CD4-positive, alpha-beta T cell (primary cell): Measurements from ENCODE around the gene HERC3. TPM values are rescaled to one million over a fixed set of nuclear protein-coding genes. Genes with fewer than 3 reads are reported as not detected.

Source experiments
- ATAC-seq: fragments of 200-7000 bp; cut with Tn5 transposase; one replicate; pipeline ENCODE4 v1.10.0; 2022; ENCODE audit warnings: mild to moderate bottlenecking; ENCODE audit not compliant: poor library complexity
- CTCF ChIA-PET: fragments of 350-600 bp; sonication (Branson Sonifier 250); formaldehyde crosslinking; loops from one replicate; lab custom pipeline; 2021; ENCODE audit warnings: antibody characterized with exemption, inconsistent platforms; lab: Charles Lee
- POLR2A ChIA-PET: fragments of 350-600 bp; sonication (Branson Sonifier 250); formaldehyde crosslinking; loops from one replicate; lab custom pipeline; 2021; ENCODE audit warnings: antibody characterized with exemption, inconsistent platforms; lab: Charles Lee
- DNase-seq, 14 experiments: peaks; one replicate each; pipeline ENCODE4 v3.0.0-alpha.2; 2013 to 2020; ENCODE audit warnings: mixed read lengths in 2 of 14
- H3K27ac ChIP-seq, 2 donors: one replicate each; pipeline versions ENCODE4 v1.5.1 to v1.7.0; 2013; ENCODE audit warnings: low read length in 2 of 2, low read depth in 1 of 2, mild to moderate bottlenecking in 1 of 2
- H3K27me3 ChIP-seq, 2 experiments: 1 replicate in 1 of 2; 2 replicates in 1 of 2; pipeline versions ENCODE4 v1.6.1 to v1.7.0; 2013; ENCODE audit warnings: low read length in 2 of 2, control low read depth in 1 of 2, mild to moderate bottlenecking in 1 of 2, moderate library complexity in 1 of 2; ENCODE audit not compliant: insufficient read depth in 2 of 2, control insufficient read depth in 1 of 2
- H3K36me3 ChIP-seq: one replicate; pipeline ENCODE4 v1.6.1; 2013; ENCODE audit warnings: low read length, control low read depth; ENCODE audit not compliant: insufficient read depth
- H3K4me1 ChIP-seq: one replicate; pipeline ENCODE4 v1.6.1; 2013; ENCODE audit warnings: low read length, control low read depth; ENCODE audit not compliant: insufficient read depth
- H3K4me3 ChIP-seq: one replicate; pipeline ENCODE4 v1.5.1; 2013; ENCODE audit warnings: mild to moderate bottlenecking, low read length, moderate library complexity
- H3K9me3 ChIP-seq, 2 experiments: 1 replicate in 1 of 2; 2 replicates in 1 of 2; pipeline versions ENCODE4 v1.6.1 to v1.7.0; 2013; ENCODE audit warnings: low read length in 2 of 2, mild to moderate bottlenecking in 2 of 2, control low read depth in 1 of 2, moderate library complexity in 1 of 2; ENCODE audit not compliant: control insufficient read depth in 1 of 2, insufficient read depth in 1 of 2
- H3K27ac Mint-ChIP-seq: one replicate; pipeline ENCODE4 v1.8.0; 2020; ENCODE audit warnings: mixed read lengths
- H3K27me3 Mint-ChIP-seq: one replicate; pipeline ENCODE4 v1.8.0; 2021; ENCODE audit warnings: mixed read lengths
- H3K36me3 Mint-ChIP-seq: one replicate; pipeline ENCODE4 v1.8.0; 2021; ENCODE audit warnings: low read depth, mixed read lengths
- H3K4me1 Mint-ChIP-seq: one replicate; pipeline ENCODE4 v1.8.0; 2021; ENCODE audit warnings: low read depth, mixed read lengths
- H3K4me3 Mint-ChIP-seq: one replicate; pipeline ENCODE4 v1.8.0; 2020; ENCODE audit warnings: mild to moderate bottlenecking, mixed read lengths
- H3K9me3 Mint-ChIP-seq: one replicate; pipeline ENCODE4 v1.8.0; 2020; ENCODE audit warnings: mixed read lengths
- intact Hi-C, 2 experiments: fragments of 100-400 bp; cut with DNase I in 1 of 2; cut with micrococcal nuclease in 1 of 2; formaldehyde crosslinking; loops; one replicate each; pipeline versions ENCODE4 v1.15.1 to v1.9.0; 2023 to 2025; cut with DNase I, micrococcal nuclease
- total RNA-seq, 174 experiments: library from RNA in 2 of 174; stranded (reverse) in 2 of 174; gene quantifications; one replicate each; pipeline ENCODE4 v1.2.3 and lab custom pipeline; 2021 to 2026
- TF ChIP-seq, protein P1 (sequence below): fragments of 200-600 bp; IDR thresholded peaks from one replicate; pipeline ENCODE4 v1.8.0; 2022; ENCODE audit warnings: antibody characterized with exemption, mild to moderate bottlenecking

HERC3 gene
- total RNA-seq, 2 experiments from 2014 or later = 63.1 to 66.4 TPM

DNA sequence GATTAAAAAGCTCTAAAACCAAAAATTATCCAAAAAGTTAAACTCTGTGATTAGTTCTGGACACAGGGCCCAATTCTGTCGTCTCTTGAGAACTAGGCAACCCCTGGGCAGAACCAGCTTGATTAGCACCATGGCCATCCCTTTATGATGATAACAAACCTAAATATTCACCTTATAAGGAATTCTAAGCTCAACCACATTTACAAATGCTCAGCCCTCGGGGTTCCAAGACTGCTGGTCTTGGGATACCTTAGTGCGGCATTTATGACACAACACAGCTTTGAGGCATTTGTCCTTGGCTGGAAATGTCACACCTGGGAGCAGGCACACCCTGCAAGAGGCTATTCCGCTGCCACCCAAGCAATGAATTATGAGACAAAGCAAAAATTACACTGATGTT lies 132.9 kb downstream of the HERC3 start:
- no peak for ATAC-seq
- TF ChIP-seq, protein P1, sequence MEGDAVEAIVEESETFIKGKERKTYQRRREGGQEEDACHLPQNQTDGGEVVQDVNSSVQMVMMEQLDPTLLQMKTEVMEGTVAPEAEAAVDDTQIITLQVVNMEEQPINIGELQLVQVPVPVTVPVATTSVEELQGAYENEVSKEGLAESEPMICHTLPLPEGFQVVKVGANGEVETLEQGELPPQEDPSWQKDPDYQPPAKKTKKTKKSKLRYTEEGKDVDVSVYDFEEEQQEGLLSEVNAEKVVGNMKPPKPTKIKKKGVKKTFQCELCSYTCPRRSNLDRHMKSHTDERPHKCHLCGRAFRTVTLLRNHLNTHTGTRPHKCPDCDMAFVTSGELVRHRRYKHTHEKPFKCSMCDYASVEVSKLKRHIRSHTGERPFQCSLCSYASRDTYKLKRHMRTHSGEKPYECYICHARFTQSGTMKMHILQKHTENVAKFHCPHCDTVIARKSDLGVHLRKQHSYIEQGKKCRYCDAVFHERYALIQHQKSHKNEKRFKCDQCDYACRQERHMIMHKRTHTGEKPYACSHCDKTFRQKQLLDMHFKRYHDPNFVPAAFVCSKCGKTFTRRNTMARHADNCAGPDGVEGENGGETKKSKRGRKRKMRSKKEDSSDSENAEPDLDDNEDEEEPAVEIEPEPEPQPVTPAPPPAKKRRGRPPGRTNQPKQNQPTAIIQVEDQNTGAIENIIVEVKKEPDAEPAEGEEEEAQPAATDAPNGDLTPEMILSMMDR = no peak
- ChIA-PET POLR2A (interaction anchor here (0.8 kb wide), 1 partner anchor 27 kb away, joined by 3 read pairs; the partner anchor contains the start of gene NAP1L5), CTCF (no interaction called here)
- H3K27ac Mint-ChIP-seq = no peak overlapping the region
- no peak overlapping the region for H3K4me3 ChIP-seq
- no peaks in the 10 kb centered on the region for H3K4me1 ChIP-seq
- no peak overlapping the region for H3K27ac ChIP-seq
- H3K27me3 ChIP-seq = no peaks in the 10 kb centered on the region
- intact Hi-C loops = no loop called here
- H3K4me1 Mint-ChIP-seq = no peaks in the 10 kb centered on the region
- H3K9me3 ChIP-seq = no peaks in the 10 kb centered on the region
- no peaks in the 10 kb centered on the region for H3K27me3 Mint-ChIP-seq
- no peak overlapping the region for H3K4me3 Mint-ChIP-seq
- DNase-seq = no peak
- H3K9me3 Mint-ChIP-seq = no peaks in the 10 kb centered on the region
- peaks cover 88% of the 10 kb centered on the region for H3K36me3 Mint-ChIP-seq
- H3K36me3 ChIP-seq = peaks cover 86% of the 10 kb centered on the region

DNA sequence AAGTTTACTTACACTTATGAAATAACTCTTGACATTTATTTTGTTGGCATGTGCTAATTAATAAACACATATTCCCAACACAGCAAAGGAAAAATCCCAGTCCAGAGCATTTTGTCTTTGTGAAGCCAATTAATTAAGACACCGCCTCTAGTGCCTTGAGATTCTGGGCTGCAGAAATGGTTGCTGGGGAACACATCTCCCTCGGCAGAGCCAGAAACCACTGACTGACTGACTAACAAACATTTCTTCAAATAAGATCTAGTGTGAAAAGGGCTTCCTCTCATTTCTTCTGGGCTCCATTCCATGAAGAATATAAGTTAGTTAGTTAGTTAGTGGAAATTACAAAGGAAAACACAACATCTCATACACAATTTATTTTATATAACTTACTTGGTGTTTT lies 133.7 kb downstream of the HERC3 start:
- CTCF ChIA-PET = no interaction called here
- TF ChIP-seq, protein P1 = no peak

DNA sequence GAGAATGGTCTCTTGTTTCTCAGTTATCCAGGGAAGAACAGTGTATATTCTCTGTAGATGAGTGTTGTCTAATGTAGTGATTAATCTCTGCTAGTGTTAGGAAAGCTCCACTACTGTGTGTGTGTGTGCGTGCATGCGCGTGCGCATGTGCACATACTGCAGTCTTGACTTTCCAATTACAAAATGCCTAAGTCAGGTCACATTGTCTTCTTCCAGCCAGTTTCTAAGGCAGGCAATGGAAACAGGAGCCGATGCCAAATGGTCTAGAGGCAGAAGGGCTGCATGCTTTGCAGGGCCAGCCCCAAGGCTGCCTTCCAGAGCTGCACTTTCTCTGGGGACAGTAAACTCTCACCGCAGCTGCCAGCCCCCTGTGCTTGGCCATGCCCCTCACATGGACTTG lies 135.9 kb downstream of the HERC3 start:
- TF ChIP-seq, protein P1 = no peak
- Histone ChIP-seq H3K4me3 (no peak overlapping the region), H3K27me3 (no peaks in the 10 kb centered on the region), H3K9me3 (no peaks in the 10 kb centered on the region), H3K27ac (no peak overlapping the region), H3K4me1 (no peaks in the 10 kb centered on the region), H3K36me3 (peaks cover 69% of the 10 kb centered on the region)
- intact Hi-C loops = no loop called here
- Mint-ChIP-seq H3K36me3 (peaks cover 69% of the 10 kb centered on the region), H3K9me3 (no peaks in the 10 kb centered on the region), H3K27ac (peak overlapping the region; percentile 7), H3K4me3 (no peak overlapping the region), H3K4me1 (no peaks in the 10 kb centered on the region), H3K27me3 (no peaks in the 10 kb centered on the region)
- ChIA-PET POLR2A (no interaction called here), CTCF (no interaction called here)
- ATAC-seq (no peak), DNase-seq (no peak)

More for the DNA sequence above, 133.7 kb downstream of the HERC3 start:
- ATAC-seq (no peak), DNase-seq (no peak)
- H3K27me3 Mint-ChIP-seq = no peaks in the 10 kb centered on the region
- H3K4me3 Mint-ChIP-seq = no peak overlapping the region
- no peak overlapping the region for H3K27ac Mint-ChIP-seq
- POLR2A ChIA-PET = interaction anchor here (0.8 kb wide), 1 partner anchor 28 kb away, joined by 3 read pairs; the partner anchor contains the start of gene NAP1L5
- Histone ChIP-seq H3K9me3 (no peaks in the 10 kb centered on the region), H3K27me3 (no peaks in the 10 kb centered on the region), H3K27ac (no peak overlapping the region), H3K36me3 (peaks cover 85% of the 10 kb centered on the region), H3K4me1 (no peaks in the 10 kb centered on the region), H3K4me3 (no peak overlapping the region)
- intact Hi-C loops = no loop called here
- peaks cover 88% of the 10 kb centered on the region for H3K36me3 Mint-ChIP-seq
- no peaks in the 10 kb centered on the region for H3K4me1 Mint-ChIP-seq
- no peaks in the 10 kb centered on the region for H3K9me3 Mint-ChIP-seq
